CD4-positive, alpha-beta T cell (primary cell): Measurements from ENCODE around the gene LRIT3. TPM values are rescaled to one million over a fixed set of nuclear protein-coding genes. Genes with fewer than 3 reads are reported as not detected.

Source experiments
- ATAC-seq: fragments of 200-7000 bp; cut with Tn5 transposase; one replicate; pipeline ENCODE4 v1.10.0; 2022; ENCODE audit warnings: mild to moderate bottlenecking; ENCODE audit not compliant: poor library complexity
- CTCF ChIA-PET: fragments of 350-600 bp; sonication (Branson Sonifier 250); formaldehyde crosslinking; loops from one replicate; lab custom pipeline; 2021; ENCODE audit warnings: antibody characterized with exemption, inconsistent platforms; lab: Charles Lee
- POLR2A ChIA-PET: fragments of 350-600 bp; sonication (Branson Sonifier 250); formaldehyde crosslinking; loops from one replicate; lab custom pipeline; 2021; ENCODE audit warnings: antibody characterized with exemption, inconsistent platforms; lab: Charles Lee
- DNase-seq, 14 experiments: peaks; one replicate each; pipeline ENCODE4 v3.0.0-alpha.2; 2013 to 2020; ENCODE audit warnings: mixed read lengths in 2 of 14
- H3K27ac ChIP-seq, 2 donors: one replicate each; pipeline versions ENCODE4 v1.5.1 to v1.7.0; 2013; ENCODE audit warnings: low read length in 2 of 2, low read depth in 1 of 2, mild to moderate bottlenecking in 1 of 2
- H3K27me3 ChIP-seq, 2 experiments: 1 replicate in 1 of 2; 2 replicates in 1 of 2; pipeline versions ENCODE4 v1.6.1 to v1.7.0; 2013; ENCODE audit warnings: low read length in 2 of 2, control low read depth in 1 of 2, mild to moderate bottlenecking in 1 of 2, moderate library complexity in 1 of 2; ENCODE audit not compliant: insufficient read depth in 2 of 2, control insufficient read depth in 1 of 2
- H3K36me3 ChIP-seq: one replicate; pipeline ENCODE4 v1.6.1; 2013; ENCODE audit warnings: low read length, control low read depth; ENCODE audit not compliant: insufficient read depth
- H3K4me1 ChIP-seq: one replicate; pipeline ENCODE4 v1.6.1; 2013; ENCODE audit warnings: low read length, control low read depth; ENCODE audit not compliant: insufficient read depth
- H3K4me3 ChIP-seq: one replicate; pipeline ENCODE4 v1.5.1; 2013; ENCODE audit warnings: mild to moderate bottlenecking, low read length, moderate library complexity
- H3K9me3 ChIP-seq, 2 experiments: 1 replicate in 1 of 2; 2 replicates in 1 of 2; pipeline versions ENCODE4 v1.6.1 to v1.7.0; 2013; ENCODE audit warnings: low read length in 2 of 2, mild to moderate bottlenecking in 2 of 2, control low read depth in 1 of 2, moderate library complexity in 1 of 2; ENCODE audit not compliant: control insufficient read depth in 1 of 2, insufficient read depth in 1 of 2
- H3K27ac Mint-ChIP-seq: one replicate; pipeline ENCODE4 v1.8.0; 2020; ENCODE audit warnings: mixed read lengths
- H3K27me3 Mint-ChIP-seq: one replicate; pipeline ENCODE4 v1.8.0; 2021; ENCODE audit warnings: mixed read lengths
- H3K36me3 Mint-ChIP-seq: one replicate; pipeline ENCODE4 v1.8.0; 2021; ENCODE audit warnings: low read depth, mixed read lengths
- H3K4me1 Mint-ChIP-seq: one replicate; pipeline ENCODE4 v1.8.0; 2021; ENCODE audit warnings: low read depth, mixed read lengths
- H3K4me3 Mint-ChIP-seq: one replicate; pipeline ENCODE4 v1.8.0; 2020; ENCODE audit warnings: mild to moderate bottlenecking, mixed read lengths
- H3K9me3 Mint-ChIP-seq: one replicate; pipeline ENCODE4 v1.8.0; 2020; ENCODE audit warnings: mixed read lengths
- intact Hi-C, 2 experiments: fragments of 100-400 bp; cut with DNase I in 1 of 2; cut with micrococcal nuclease in 1 of 2; formaldehyde crosslinking; loops; one replicate each; pipeline versions ENCODE4 v1.15.1 to v1.9.0; 2023 to 2025; cut with DNase I, micrococcal nuclease
- total RNA-seq, 174 experiments: library from RNA in 2 of 174; stranded (reverse) in 2 of 174; gene quantifications; one replicate each; pipeline ENCODE4 v1.2.3 and lab custom pipeline; 2021 to 2026
- TF ChIP-seq, protein P1 (sequence below): fragments of 200-600 bp; IDR thresholded peaks from one replicate; pipeline ENCODE4 v1.8.0; 2022; ENCODE audit warnings: antibody characterized with exemption, mild to moderate bottlenecking

The LRIT3 gene
- total RNA-seq, 2 experiments from 2014 or later = 0.14 TPM; not detected in 1

GRCh38 chr4:109815151-109816081, 32.5 kb upstream of the LRIT3 start, which contains the start of gene GAR1:
TSS of gene GAR1 (plus strand) at chr4:109815762. CDS start at chr4:109816165, 403 bp downstream.
- H3K27me3 Mint-ChIP-seq = no peaks in the 10 kb centered on the region
- peaks cover 18% of the 10 kb centered on the region for H3K4me1 ChIP-seq
- H3K36me3 ChIP-seq = peaks cover 24% of the 10 kb centered on the region
- peak within 1 kb of the TSS; percentile 67 for H3K4me3 ChIP-seq
- H3K4me1 Mint-ChIP-seq = peaks cover 42% of the 10 kb centered on the region
- ChIA-PET CTCF (interaction anchor here (1.2 to 2.1 kb wide), 3 partner anchors 11 to 382 kb away, joined by 3 to 9 read pairs (median 3); partner anchors contain the start of genes CASP6 and SEC24B), POLR2A (interaction anchor here (0.7 to 1.7 kb wide), 6 partner anchors 11 to 382 kb away, joined by 3 to 11 read pairs (median 4); partner anchors contain the start of genes MCUB, PLA2G12A and SEC24B)
- H3K27ac ChIP-seq = peak within 1 kb of the TSS; percentile 90 to 96
- H3K9me3 Mint-ChIP-seq = no peaks in the 10 kb centered on the region
- intact Hi-C loops = loop anchor here (1.0 to 10.0 kb wide), 8 partner anchors 84 to 1191 kb away; partner anchors contain the start of genes CASP6 (in 1 of the 2), ELOVL6 (in 1 of the 2), OSTC (in 1 of the 2) and RPL34 (in 1 of the 2)
- ATAC-seq = peak; percentile 91
- no peaks in the 10 kb centered on the region for H3K27me3 ChIP-seq
- peak within 1 kb of the TSS; percentile 98 for H3K27ac Mint-ChIP-seq
- no peaks in the 10 kb centered on the region for H3K9me3 ChIP-seq
- H3K36me3 Mint-ChIP-seq = peaks cover 55% of the 10 kb centered on the region
- peak within 1 kb of the TSS; percentile 96 for H3K4me3 Mint-ChIP-seq
- DNase-seq = peak; percentile 68 to 96 (median 82)
- TF ChIP-seq, protein P1, sequence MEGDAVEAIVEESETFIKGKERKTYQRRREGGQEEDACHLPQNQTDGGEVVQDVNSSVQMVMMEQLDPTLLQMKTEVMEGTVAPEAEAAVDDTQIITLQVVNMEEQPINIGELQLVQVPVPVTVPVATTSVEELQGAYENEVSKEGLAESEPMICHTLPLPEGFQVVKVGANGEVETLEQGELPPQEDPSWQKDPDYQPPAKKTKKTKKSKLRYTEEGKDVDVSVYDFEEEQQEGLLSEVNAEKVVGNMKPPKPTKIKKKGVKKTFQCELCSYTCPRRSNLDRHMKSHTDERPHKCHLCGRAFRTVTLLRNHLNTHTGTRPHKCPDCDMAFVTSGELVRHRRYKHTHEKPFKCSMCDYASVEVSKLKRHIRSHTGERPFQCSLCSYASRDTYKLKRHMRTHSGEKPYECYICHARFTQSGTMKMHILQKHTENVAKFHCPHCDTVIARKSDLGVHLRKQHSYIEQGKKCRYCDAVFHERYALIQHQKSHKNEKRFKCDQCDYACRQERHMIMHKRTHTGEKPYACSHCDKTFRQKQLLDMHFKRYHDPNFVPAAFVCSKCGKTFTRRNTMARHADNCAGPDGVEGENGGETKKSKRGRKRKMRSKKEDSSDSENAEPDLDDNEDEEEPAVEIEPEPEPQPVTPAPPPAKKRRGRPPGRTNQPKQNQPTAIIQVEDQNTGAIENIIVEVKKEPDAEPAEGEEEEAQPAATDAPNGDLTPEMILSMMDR = no peak

DNA sequence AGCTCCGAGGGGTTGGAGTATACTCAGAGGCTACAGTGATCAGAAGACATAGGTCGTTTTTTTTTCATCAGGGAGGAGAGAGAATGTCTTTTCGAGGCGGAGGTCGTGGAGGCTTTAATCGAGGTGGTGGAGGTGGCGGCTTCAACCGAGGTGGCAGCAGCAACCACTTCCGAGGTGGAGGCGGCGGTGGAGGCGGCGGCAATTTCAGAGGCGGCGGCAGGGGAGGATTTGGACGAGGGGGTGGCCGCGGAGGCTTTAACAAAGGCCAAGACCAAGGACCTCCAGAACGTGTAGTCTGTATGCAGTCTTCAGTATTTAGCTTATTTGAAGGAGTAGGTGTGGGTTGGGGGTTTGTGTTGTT, 31.8 kb upstream of the LRIT3 start:
- no peaks in the 10 kb centered on the region for H3K9me3 ChIP-seq
- peak overlapping the region; percentile 67 for H3K4me3 ChIP-seq
- TF ChIP-seq, protein P1 = no peak
- DNase-seq (peak; percentile 12 to 71 (median 34)), ATAC-seq (peak; percentile 21)
- H3K27ac ChIP-seq = peak overlapping the region; percentile 90 to 96
- peaks cover 31% of the 10 kb centered on the region for H3K36me3 ChIP-seq
- H3K27me3 ChIP-seq = no peaks in the 10 kb centered on the region
- Mint-ChIP-seq H3K4me1 (peaks cover 42% of the 10 kb centered on the region), H3K36me3 (peaks cover 62% of the 10 kb centered on the region), H3K27me3 (no peaks in the 10 kb centered on the region), H3K9me3 (no peaks in the 10 kb centered on the region), H3K27ac (peak overlapping the region; percentile 98), H3K4me3 (peak overlapping the region; percentile 96)
- intact Hi-C loops = loop anchor here in 1 of 2 experiments (2.0 to 10.0 kb wide), 5 partner anchors 111 to 1191 kb away; partner anchors contain the start of genes CASP6, ELOVL6, OSTC and RPL34
- ChIA-PET CTCF (interaction anchor here (1.2 to 2.1 kb wide), 2 partner anchors 112 to 382 kb away, joined by 3 to 9 read pairs; partner anchors contain the start of genes CASP6 and SEC24B), POLR2A (interaction anchor here (1.6 to 1.7 kb wide), 2 partner anchors 256 to 382 kb away, joined by 5 to 11 read pairs; partner anchors contain the start of genes MCUB and SEC24B)
- peaks cover 18% of the 10 kb centered on the region for H3K4me1 ChIP-seq

DNA sequence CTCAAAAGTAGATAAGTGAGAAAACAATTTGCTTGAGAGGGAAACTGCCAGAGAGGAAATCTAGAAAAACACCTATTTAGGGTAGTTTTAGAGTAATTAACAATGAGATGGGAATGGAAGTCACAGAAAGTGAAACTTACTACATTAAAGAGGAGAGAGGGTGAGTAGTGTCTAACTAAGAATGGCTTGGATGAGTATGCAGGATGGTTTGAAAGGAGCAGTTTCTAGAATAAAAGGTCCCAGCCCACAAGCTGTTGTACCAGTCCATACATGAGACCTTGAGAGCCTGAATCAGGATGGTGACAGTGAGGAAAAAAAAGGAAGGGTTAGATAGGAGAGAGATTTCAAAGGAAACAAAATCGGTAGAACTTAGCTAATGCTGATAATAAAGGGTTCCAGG, 31.0 kb upstream of the LRIT3 start:
- no peak overlapping the region for H3K27ac ChIP-seq
- ATAC-seq (no peak), DNase-seq (peak in 1 of 14 experiments; percentile 4)
- Mint-ChIP-seq H3K27me3 (no peaks in the 10 kb centered on the region), H3K4me1 (peaks cover 42% of the 10 kb centered on the region), H3K36me3 (peaks cover 70% of the 10 kb centered on the region), H3K4me3 (peak overlapping the region; percentile 96), H3K27ac (peak overlapping the region; percentile 98), H3K9me3 (no peaks in the 10 kb centered on the region)
- peaks cover 18% of the 10 kb centered on the region for H3K4me1 ChIP-seq
- H3K27me3 ChIP-seq = no peaks in the 10 kb centered on the region
- peaks cover 37% of the 10 kb centered on the region for H3K36me3 ChIP-seq
- no peak overlapping the region for H3K4me3 ChIP-seq
- no peaks in the 10 kb centered on the region for H3K9me3 ChIP-seq
- intact Hi-C loops = loop anchor here in 1 of 2 experiments (2.0 to 10.0 kb wide), 5 partner anchors 112 to 1192 kb away; partner anchors contain the start of genes CASP6, ELOVL6, OSTC and RPL34
- ChIA-PET CTCF (interaction anchor here (1.2 to 2.1 kb wide), 3 partner anchors 113 to 383 kb away, joined by 3 to 9 read pairs (median 6); partner anchors contain the start of genes CASP6 and SEC24B), POLR2A (interaction anchor here (1.7 kb wide), 1 partner anchor 257 kb away, joined by 5 read pairs; the partner anchor contains the start of gene MCUB)
- TF ChIP-seq, protein P1 = no peak
